Hepatocyte (in vitro differentiated cells): Measurements from ENCODE around the gene CLDN3. TPM values are rescaled to one million over a fixed set of nuclear protein-coding genes. Genes with fewer than 3 reads are reported as not detected.
A peak's percentile ranks its signal among the peaks of the same experiment; 100 is the strongest.

Experiments
- DNase-seq: peaks from one replicate; pipeline ENCODE4 v3.0.0-alpha.2; 2016; ENCODE audit warnings: low spot score
- H2AFZ ChIP-seq: fragments of 200-600 bp; sonication (generic); 2 replicates; pipeline ENCODE4 v1.6.0; 2016; ENCODE audit warnings: antibody characterized with exemption, mild to moderate bottlenecking
- H3K27ac ChIP-seq: fragments of 200-600 bp; sonication (generic); 2 replicates; pipeline ENCODE4 v1.5.1; 2016; ENCODE audit warnings: mild to moderate bottlenecking
- H3K27me3 ChIP-seq: fragments of 200-600 bp; sonication (generic); 2 replicates; pipeline ENCODE4 v1.6.1; 2016
- H3K36me3 ChIP-seq: fragments of 200-600 bp; sonication (generic); replicated peaks from 2 replicates; pipeline ENCODE4 v1.5.1; 2016; ENCODE audit warnings: low read depth; ENCODE audit not compliant: insufficient read depth
- H3K4me1 ChIP-seq: fragments of 200-600 bp; sonication (generic); 2 replicates; pipeline ENCODE4 v1.5.1; 2016; ENCODE audit warnings: mild to moderate bottlenecking, moderate library complexity; ENCODE audit not compliant: insufficient read depth
- H3K4me2 ChIP-seq: fragments of 200-600 bp; sonication (generic); 2 replicates; pipeline ENCODE4 v1.6.0; 2016
- H3K4me3 ChIP-seq: fragments of 200-600 bp; sonication (generic); 2 replicates; pipeline ENCODE4 v1.5.1; 2016; ENCODE audit warnings: mild to moderate bottlenecking
- H3K79me2 ChIP-seq: fragments of 200-600 bp; sonication (generic); 2 replicates; pipeline ENCODE4 v1.6.0; 2017; ENCODE audit warnings: mild to moderate bottlenecking
- H3K9me2 ChIP-seq: fragments of 200-600 bp; sonication (generic); replicated peaks from 2 replicates; pipeline ENCODE4 v1.6.0; 2017; ENCODE audit warnings: mild to moderate bottlenecking; ENCODE audit not compliant: insufficient read depth
- H3K9me3 ChIP-seq: fragments of 200-600 bp; sonication (generic); 2 replicates; pipeline ENCODE4 v1.5.1; 2016; ENCODE audit warnings: low read depth, mild to moderate bottlenecking
- H4K20me1 ChIP-seq: fragments of 200-600 bp; sonication (generic); 2 replicates; pipeline ENCODE4 v1.6.0; 2016; ENCODE audit warnings: mild to moderate bottlenecking; ENCODE audit not compliant: insufficient read depth, poor library complexity, severe bottlenecking
- CTCF ChIP-seq: fragments of 200-600 bp; sonication (generic); IDR thresholded peaks from 2 replicates; pipeline ENCODE4 v1.5.1; 2016; ENCODE audit warnings: antibody characterized with exemption, mild to moderate bottlenecking; ENCODE audit not compliant: poor library complexity
- EZH2 ChIP-seq: fragments of 200-600 bp; sonication (generic); IDR thresholded peaks from 2 replicates; pipeline ENCODE4 v1.6.1; 2016; ENCODE audit warnings: antibody characterized with exemption, mild to moderate bottlenecking, borderline replicate concordance
- EZH2phosphoT487 ChIP-seq: fragments of 200-600 bp; sonication (generic); IDR thresholded peaks from one replicate; pipeline ENCODE4 v1.6.1; 2018; ENCODE audit warnings: antibody characterized with exemption, mild to moderate bottlenecking, low read depth, moderate library complexity; ENCODE audit not compliant: unreplicated experiment, severe bottlenecking
- WGBS: methylation state at CpG from one replicate; pipeline ENCODE4 v1.1.6; 2016; ENCODE audit warnings: low lambda C conversion rate; ENCODE audit errors: missing lambda C conversion rate; 5-methylcytosine and 5-hydroxymethylcytosine counted together
- polyA plus RNA-seq: library from polyadenylated mRNA; unstranded; fragments of >200 nt; fragmentation: Nextera tagmentation; extraction: Ambion mirVana; gene quantifications from 2 replicates; pipeline ENCODE4 v1.2.1, GENCODE V29; 2016
- total RNA-seq: library from RNA; depleted of rRNA; stranded (reverse); fragments of >200 nt; gene quantifications from 2 replicates; pipeline ENCODE4 v1.2.3, GENCODE V29; 2014

Gene CLDN3
- total and polyA plus RNA-seq, 2 experiments from 2014 or later = 53.7 to 142 TPM

GRCh38 chr7:73736885-73737284 lies 33.2 kb downstream of the CLDN3 start:
- H3K36me3 ChIP-seq = no peaks in the 10 kb centered on the region
- H3K27ac ChIP-seq = no peak overlapping the region
- no peak for TF ChIP-seq EZH2phosphoT487
- no peak for TF ChIP-seq CTCF
- no peak for TF ChIP-seq EZH2
- no peaks in the 10 kb centered on the region for H3K27me3 ChIP-seq
- H3K4me2 ChIP-seq = peak overlapping the region; percentile 90
- no peaks in the 10 kb centered on the region for H4K20me1 ChIP-seq
- WGBS = 97% methylated on average over 14 of the region's 14 CpGs
- H3K4me1 ChIP-seq = peaks cover 29% of the 10 kb centered on the region
- no peak overlapping the region for H2AFZ ChIP-seq
- no peak overlapping the region for H3K4me3 ChIP-seq
- no peaks in the 10 kb centered on the region for H3K9me2 ChIP-seq
- H3K9me3 ChIP-seq = no peaks in the 10 kb centered on the region
- H3K79me2 ChIP-seq = peaks cover 21% of the 10 kb centered on the region
- DNase-seq = no peak

DNA sequence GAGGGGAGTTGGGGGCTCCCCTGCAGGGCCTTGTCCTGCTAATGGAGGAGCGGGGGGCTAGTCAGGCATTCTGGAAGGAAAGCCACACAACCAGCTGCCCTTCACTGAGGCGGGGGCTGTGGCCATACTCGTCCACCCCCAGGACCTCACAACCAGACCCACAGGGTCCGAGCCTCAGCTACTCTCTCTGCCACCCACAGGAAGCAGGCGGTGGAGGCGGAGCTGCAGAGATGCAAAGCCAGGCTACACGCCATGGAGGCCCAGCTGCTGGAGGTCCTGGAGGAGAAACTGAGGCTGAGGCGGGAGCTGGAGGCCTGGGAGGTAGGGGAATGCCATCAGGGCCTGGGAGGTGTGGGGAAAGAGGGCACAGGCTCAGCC lies 34.6 kb downstream of the CLDN3 start:
- H2AFZ ChIP-seq = no peak overlapping the region
- H4K20me1 ChIP-seq = no peaks in the 10 kb centered on the region
- H3K27me3 ChIP-seq = no peaks in the 10 kb centered on the region
- no peaks in the 10 kb centered on the region for H3K9me2 ChIP-seq
- H3K4me3 ChIP-seq = no peak overlapping the region
- H3K36me3 ChIP-seq = no peaks in the 10 kb centered on the region
- peak overlapping the region; percentile 77 for H3K27ac ChIP-seq
- H3K4me2 ChIP-seq = peak overlapping the region; percentile 20
- no peak for TF ChIP-seq EZH2phosphoT487
- no peak for TF ChIP-seq CTCF
- no peak for TF ChIP-seq EZH2
- H3K9me3 ChIP-seq = no peaks in the 10 kb centered on the region
- 97% methylated on average over 8 of the region's 8 CpGs for WGBS
- DNase-seq = peak; percentile 16
- peaks cover 18% of the 10 kb centered on the region for H3K4me1 ChIP-seq
- peaks cover 21% of the 10 kb centered on the region for H3K79me2 ChIP-seq

DNA sequence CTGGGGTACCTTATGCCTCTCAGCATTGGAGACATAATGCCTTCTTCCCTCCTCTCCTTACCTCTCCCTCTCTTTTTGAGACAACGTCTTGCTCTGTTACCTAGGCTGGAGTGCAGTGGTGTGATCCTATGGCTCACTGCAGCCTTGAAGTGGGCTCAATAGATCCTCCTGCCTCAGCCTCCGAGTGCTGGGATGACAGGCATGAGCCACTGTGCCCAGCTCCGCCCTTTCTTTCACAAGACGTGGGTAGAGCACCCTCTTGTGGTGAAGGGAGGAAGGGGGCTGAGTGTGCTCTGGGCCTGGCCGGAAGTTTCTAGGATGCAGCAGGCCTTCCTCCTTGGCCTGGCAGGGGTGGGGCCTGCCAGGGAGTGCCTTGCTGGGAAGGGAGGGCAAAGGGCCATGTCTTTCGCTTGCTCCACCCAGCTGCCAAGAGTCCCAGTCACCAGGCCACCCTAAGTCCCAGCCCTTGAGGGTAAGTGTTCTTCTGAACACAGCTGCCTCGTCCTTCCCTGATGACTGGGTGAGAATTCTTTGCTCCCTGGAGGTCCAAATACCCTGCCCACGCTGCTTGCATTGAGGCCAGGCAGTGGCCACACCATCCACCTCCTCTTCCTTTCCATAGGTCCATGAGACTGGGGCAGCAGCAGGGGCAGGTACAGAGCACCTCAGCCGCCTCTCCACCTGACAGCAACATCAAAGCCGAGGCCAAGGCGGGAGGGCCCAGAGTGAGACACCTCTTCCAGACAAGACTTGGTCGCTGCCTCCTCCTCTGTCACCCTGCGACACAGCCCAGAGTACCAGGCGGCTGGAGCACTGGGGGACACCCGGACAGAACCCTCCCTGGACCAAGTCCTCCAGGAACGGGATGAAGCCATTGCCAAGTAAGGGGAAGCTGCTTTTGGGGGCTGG lies 35.2 kb downstream of the CLDN3 start:
- H3K9me3 ChIP-seq = no peaks in the 10 kb centered on the region
- H3K27me3 ChIP-seq = no peaks in the 10 kb centered on the region
- peak overlapping the region; percentile 77 for H3K27ac ChIP-seq
- H3K9me2 ChIP-seq = no peaks in the 10 kb centered on the region
- H3K4me3 ChIP-seq = no peak overlapping the region
- H4K20me1 ChIP-seq = no peaks in the 10 kb centered on the region
- no peaks in the 10 kb centered on the region for H3K36me3 ChIP-seq
- no peak overlapping the region for H2AFZ ChIP-seq
- peak; percentile 90 for DNase-seq
- WGBS = 72% methylated on average over 16 of the region's 16 CpGs
- TF ChIP-seq EZH2 (no peak), CTCF (peak; percentile 65), EZH2phosphoT487 (no peak)
- peaks cover 20% of the 10 kb centered on the region for H3K79me2 ChIP-seq
- H3K4me1 ChIP-seq = peaks cover 16% of the 10 kb centered on the region
- peak overlapping the region; percentile 20 for H3K4me2 ChIP-seq

DNA sequence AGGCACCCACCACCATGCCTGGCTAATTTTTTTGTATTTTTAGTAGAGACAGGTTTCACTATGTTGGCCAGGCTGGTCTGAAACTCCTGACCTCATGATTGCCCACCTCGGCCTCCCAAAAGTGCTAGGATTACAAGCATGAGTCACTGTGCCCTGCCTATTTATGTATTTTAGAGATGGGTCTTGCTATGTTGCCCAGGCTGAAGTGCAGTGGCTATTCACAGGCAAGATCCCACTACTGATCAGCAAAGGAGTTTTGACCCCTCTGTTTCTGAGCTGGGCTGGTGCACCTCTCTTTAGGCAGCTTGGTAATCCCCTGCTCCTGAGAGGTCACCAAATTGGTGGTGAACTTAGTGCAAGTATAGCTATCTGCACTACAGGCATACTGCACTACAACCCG lies 37.7 kb downstream of the CLDN3 start:
- H3K27ac ChIP-seq = no peak overlapping the region
- H3K27me3 ChIP-seq = no peaks in the 10 kb centered on the region
- H3K9me2 ChIP-seq = no peaks in the 10 kb centered on the region
- H3K9me3 ChIP-seq = no peaks in the 10 kb centered on the region
- TF ChIP-seq CTCF (no peak), EZH2 (no peak)
- no peak for DNase-seq
- no peaks in the 10 kb centered on the region for H3K36me3 ChIP-seq
- H4K20me1 ChIP-seq = no peaks in the 10 kb centered on the region
- 81% methylated on average over 2 of the region's 2 CpGs for WGBS
- no peak overlapping the region for H2AFZ ChIP-seq
- H3K4me3 ChIP-seq = no peak overlapping the region
- peaks cover 8% of the 10 kb centered on the region for H3K4me1 ChIP-seq
- H3K4me2 ChIP-seq = no peak overlapping the region
- H3K79me2 ChIP-seq = peaks cover 10% of the 10 kb centered on the region
